HuH-7 (cell line): ENCODE results near the gene TELO2.

Experiments used
- DNase-seq: peaks from one replicate; pipeline ENCODE4 v3.0.0; 2011; ENCODE audit warnings: low spot score

The TELO2 gene

GRCh38 chr16:1519831-1520230, 26.7 kb downstream of the TELO2 start:
- no peak for DNase-seq

DNA sequence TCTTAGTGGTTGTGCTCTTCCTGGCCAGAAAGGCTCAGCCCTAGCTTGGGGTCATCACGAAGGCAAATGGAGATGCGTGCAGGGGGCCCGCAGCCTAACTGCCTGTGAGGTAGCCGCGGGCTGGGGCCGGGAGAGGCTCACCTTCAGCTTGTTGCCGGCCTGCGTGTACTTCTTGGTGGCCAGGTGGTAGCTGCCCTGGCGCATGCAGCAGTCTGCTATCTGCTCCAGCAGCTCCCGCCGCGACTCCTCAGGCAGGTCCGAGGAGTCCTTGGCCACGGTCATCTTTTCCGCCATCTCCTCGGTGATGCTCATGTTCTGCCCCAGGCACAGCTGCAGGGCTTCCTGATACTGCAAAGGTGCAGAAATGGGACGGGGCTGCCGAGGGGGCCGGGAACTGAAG, 27.3 kb downstream of the TELO2 start:
- DNase-seq, result no peak

GRCh38 chr16:1523581-1524245, 30.6 kb downstream of the TELO2 start:
- no peak for DNase-seq

DNA sequence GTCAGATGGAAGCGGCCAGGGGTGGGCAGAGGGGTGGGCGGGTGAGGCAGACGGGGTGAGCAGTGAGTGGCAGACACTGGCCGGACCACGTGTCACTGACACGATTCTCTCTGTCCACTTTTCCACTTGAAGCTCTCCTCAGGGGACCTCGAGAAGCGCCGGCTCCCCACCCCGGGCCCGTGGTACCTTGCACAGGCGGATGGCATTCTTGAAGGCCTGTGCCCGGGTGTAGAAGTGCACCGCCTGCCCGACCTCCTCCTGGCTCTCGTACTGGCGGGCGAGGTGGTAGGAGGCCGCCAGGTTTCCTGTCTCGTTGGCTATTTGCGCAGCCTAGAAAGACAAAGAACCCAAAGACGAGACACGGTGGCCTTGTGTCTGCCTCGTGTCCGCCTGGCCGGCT, 31.2 kb downstream of the TELO2 start:
- no peak for DNase-seq

- no peak for DNase-seq
These were observed 32.9 kb downstream of the TELO2 start for GRCh38 chr16:1525871-1526607.

- DNase-seq, result no peak
These were observed 33.7 kb downstream of the TELO2 start for GRCh38 chr16:1526608-1527555.

DNA sequence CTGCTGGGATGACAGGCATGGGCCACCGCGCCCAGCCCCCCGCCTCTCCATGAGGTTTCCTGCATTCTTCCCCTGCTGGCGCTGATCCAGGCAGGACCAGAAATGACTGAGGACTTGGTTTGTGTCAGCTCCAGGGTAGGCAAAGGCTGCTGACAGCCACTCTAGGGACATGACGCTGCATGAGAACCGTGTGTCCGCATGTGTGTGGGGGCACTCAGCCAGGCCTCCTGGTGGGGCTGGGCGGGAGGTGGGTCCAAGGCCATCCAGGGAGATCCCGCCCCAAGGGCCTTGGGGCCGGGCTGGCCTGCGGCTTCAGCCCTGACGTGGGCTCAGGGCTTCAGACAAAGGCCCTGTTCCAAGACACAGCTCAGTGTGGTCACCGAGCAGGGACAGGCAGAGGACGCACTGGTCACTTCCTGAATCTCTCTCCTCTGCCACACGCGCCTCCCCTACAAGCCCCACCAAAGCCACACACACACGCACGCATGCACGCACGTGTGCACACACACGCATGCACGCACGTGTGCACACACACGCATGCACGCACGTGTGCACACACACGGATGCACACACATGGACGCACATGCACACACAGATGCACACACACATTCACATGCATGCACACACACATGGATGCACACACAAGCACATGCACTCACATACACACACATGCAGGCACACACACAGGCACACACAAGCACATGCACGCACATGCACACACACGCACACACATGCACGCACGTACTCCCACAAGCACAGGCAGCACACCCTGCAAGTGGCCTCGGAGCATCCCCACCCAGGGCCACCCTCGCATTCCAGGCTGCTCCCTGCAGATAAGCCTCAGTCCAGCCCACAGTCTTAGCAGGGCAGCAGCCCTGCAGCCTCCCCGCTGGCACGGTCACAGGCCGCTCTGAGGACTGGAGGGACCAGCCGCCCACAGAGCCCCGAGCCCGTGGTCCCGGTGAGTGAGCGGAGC, 35.0 kb downstream of the TELO2 start:
- DNase-seq, result no peak

DNA sequence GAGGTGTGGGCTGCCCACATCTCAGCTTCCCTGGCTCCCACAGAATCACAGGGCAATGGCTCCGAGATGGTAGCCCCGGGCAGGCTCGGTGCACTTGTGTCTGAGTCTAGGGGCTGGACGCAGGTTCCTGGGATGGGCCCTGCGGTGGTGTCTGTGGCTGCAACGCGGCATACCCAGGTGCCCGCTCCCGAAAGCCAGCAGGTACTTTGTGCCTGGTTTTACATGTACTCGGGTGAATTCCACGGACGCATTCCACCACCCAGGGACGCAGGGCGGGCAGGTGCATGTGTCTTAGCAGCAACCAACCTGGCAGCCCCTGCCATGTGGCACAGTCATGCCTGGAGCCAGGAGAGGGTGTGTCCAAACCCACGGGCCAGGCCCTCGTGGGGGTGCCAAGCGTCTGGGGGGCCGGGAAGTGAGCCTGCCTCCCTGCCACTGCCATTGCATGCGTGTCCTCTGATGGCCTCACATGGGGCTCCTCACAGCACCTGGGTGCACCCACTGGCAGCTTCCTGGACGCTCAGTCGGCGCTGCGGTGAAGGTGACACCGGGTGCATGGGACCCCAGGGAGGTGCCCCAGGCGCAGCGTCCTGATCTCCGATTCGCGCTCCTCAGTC, 35.9 kb downstream of the TELO2 start:
- DNase-seq, result no peak

DNA sequence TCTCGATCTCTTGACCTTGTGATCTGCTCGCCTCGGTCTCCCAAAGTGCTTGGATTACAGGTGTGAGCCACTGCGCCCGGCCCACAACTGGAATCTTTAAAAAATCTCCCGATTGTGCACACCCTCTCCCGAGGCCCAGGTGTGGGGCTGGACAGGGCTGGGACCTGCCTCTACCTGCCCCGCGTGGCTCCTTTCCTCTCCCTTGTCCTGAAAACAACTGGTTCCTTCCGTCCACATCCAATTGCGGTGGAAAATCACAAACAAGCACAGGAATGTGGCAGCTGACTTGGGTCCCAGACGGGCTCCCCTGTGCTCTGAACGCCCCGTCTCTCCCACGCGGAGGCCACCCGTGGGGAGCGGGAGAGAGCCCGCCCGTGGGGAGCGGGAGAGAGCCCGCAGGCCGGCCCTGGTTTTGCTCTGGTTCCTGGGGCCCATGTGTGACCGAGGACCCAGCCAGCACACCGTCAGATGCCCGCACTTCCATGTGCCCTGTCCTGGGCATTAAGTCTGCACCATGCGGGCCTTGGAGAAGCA, 37.3 kb downstream of the TELO2 start:
- DNase-seq, result no peak

- no peak for DNase-seq
These were observed 37.9 kb downstream of the TELO2 start for GRCh38 chr16:1530883-1531637.

DNA sequence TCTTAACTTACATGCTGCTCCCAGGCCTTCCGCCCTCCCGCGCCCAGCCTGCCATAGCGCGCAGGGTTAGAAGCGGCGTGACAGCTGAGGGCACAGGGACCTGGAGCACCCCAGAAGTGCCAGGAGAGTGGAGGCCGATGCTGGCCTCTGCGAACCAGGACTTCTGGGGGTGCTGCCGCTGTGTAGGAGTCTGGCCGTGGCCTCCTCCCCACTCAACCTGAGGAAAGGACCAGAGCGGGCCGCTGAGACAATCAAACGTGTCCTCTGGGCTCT, 38.4 kb downstream of the TELO2 start:
- no peak for DNase-seq

DNA sequence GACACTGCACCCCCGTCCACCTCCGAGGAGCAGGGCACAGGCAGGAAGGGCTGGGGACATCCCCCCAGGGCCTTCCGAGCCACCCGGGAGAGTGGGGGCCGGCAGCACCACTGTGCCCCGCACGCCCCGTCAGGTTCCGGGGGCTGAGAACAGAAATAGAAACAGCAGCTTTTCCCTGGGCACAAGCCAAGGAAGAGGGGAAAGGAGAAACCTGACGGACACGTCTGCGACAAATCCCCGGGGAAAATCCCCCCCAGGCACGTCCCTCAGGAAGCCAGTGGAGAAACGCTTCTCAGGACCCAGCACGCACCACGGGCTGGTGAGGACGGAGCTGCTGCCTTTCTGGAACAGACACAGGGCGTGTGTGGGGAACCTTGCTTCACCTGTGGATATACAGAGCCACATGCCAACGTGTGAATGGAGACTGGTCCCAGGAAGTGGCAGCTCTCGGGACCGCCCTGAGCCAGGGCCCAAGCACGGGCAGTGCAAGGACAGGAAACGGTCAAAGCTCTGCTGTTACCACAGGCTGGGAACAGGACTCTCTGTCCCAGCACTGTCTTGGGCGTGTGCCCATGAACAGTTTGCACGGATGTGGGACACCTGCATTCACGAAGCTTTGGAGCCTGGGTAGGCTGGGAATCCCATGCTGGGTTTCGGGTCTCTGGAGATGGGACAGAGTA, 39.1 kb downstream of the TELO2 start:
- no peak for DNase-seq

DNA sequence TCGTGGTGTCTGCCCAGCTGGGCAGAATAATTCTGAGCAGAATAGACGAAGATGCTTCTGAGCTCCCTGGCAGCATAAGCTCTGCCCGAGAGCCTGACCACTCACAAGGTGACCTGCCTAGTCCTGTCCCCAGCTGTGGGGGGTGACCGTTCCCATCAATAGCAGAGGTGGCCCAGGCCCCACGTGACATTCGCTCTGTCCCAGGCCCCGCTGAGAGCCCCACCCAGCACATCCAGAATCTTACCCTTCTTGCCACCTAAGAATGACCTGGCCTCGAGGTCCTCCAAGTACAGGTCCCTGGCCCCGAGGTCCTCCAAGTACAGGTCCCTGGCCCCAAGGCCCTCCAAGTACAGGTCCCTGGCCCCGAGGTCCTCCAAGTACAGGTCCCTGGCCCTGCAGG, 39.6 kb downstream of the TELO2 start:
- DNase-seq, result no peak

DNA sequence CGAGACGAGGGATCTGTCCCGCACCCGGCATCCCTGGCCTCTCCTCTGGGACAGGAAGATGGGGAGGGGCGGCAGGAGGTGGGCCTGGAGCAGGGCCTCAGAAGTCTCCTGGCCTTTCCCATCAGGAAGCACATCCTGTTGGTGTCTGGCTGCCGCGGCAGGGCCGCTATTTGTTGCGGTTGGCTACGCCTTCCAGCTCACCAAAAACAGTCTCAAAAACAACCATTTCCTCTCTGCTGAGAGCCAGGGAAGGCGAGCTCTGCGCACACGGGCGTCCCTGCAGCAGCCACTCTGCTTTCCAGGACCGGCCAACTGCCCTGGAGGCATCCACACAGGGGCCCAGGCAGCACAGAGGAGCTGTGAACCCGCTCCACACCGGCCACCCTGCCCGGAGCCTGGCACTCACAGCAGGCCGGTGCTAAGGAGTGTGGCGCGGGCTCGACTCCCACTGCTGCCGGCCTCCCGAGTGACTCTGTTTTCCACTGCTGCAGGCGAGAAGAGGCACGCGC, 40.3 kb downstream of the TELO2 start, which contains the start of gene TMEM204:
TMEM204 (plus strand) TSS at position 224 of the 509 bp plus-strand sequence. CDS start 610 bp downstream, outside the sequence.
- DNase-seq, result no peak

DNA sequence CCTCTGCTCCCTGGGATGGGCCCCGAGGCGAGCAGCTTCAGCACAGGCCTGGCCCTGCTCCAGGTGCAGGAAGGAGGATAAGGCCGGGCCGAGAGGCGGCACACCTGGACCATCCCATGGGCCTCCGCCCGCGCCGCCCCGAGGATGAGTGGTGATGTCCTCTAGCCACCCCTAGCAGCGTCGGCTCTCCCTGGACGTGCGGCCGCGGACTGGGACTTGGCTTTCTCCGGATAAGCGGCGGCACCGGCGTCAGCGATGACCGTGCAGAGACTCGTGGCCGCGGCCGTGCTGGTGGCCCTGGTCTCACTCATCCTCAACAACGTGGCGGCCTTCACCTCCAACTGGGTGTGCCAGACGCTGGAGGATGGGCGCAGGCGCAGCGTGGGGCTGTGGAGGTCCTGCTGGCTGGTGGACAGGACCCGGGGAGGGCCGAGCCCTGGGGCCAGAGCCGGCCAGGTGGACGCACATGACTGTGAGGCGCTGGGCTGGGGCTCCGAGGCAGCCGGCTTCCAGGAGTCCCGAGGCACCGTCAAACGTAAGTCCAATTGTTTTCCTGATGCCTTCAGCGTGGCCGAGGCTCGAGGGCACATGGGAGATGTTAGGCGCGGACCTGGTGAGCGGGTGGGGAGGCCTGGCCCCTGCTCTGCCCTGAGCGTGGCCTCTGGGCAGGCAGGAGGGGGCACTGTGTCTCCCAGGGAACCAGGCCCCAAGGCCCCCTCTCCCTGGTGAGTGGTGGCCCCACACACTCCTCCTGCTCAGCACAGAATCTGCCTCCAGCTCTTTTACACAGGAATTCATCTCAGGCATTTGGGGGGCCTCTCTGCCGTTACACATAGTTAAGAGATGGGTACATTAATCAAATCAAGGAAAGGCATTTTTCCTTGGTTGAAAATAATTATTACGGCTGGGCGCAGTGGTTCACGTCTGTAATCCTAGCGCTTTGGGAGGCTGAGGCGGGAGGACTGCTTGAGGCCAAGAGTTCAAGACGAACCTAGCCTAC, 41.2 kb downstream of the TELO2 start:
- no peak for DNase-seq

DNA sequence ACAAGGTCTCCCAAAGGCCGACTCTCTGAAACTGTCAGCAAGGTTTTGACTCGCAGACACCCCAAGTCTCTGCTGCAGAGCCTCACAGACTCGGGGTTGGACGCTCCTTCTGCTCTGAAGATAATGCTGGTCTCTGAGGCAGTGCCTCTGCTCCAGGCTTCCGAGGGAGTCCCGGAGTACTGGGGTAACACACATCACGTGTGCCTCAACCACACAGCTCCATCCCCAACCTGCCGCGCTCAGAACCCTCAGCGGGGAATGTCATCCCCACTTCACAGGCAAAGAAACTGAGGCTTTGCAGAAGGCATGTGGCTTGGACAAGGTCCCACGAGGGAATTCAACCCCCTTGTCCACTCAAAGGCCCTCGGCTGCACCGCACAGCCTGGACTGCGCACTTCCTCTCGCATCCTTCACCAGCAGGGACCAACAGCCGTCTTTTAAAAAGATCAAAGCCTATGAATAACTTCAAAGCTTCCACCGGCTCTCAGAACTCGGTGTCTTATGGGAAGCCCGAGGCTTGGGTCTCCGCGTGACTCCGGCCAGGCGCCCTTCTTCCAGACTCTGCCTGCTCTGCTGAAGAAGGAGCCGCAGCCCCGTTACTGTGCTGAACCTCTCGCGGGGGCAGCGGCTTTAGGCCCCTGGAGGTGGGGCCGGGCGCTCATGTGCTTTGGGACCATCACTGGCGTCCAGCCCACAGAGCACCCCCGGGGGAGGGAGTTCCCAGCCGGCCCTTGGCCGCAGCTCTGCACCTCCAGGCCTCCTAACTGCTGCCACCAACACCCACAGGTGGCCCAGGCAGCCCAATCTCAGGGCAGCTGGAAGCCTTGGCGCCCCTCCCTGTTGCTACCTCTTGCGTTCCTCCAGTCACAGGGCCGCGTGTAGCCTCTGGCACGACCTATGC, 42.5 kb downstream of the TELO2 start:
- no peak for DNase-seq

GRCh38 chr16:1536601-1537000, 43.4 kb downstream of the TELO2 start:
- no peak for DNase-seq
